GM21381 (cell line): ENCODE results near the gene GDF9.
"Not testable (repeated sequence)": the region's sequence is repeated elsewhere in the genome, so short reads cannot be mapped to it uniquely, and the experiment has no call there.

Source experiments
- ATAC-seq: cut with Tn5 transposase; IDR thresholded peaks from one replicate; pipeline ENCODE4 v1.9.1; 2021; ENCODE audit warnings: mild to moderate bottlenecking, moderate library complexity; ENCODE audit not compliant: unreplicated experiment

Gene GDF9

DNA sequence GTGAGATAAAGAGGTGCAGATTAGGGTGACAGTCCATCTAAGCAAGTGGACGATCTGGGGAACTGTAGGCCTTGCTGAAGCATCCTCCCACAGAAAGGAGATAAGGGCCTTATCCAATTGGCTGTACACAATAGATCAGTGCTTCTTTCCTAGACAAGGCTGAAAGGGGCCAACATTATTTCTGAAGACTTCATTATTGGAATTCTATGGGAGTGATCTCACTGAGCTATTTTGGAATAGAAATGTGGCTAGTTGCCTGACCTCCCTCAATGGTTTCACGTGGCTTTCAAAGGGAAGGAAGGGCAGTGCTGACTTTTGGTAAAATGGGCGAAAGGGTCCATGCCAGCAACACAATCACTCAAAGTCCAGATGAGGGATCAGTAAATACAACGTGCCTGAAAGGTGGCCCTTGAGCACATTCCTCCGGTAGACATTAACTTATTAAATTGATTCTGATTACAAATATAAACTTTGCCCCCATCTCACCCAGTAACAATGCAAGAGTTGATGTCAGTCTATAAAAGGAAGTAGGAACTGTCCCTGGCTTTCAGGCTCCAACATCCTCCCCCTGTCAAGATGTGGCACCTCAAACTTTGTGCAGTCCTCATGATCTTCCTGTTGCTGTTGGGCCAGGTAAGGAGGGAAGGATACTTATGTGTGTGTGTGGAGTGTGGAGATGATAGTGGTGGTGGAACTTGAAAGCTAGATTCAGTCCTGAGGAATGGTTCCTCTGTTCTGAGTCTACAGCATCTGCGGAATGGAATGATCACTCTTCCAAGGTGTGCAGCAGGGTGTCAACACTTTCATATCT is 7.1 kb upstream of the GDF9 start, which contains the start of gene LEAP2:
TSS of gene LEAP2 (plus strand) at position 550 of the 811 bp plus-strand sequence. CDS start at position 577, 27 bp downstream.
- no peak for ATAC-seq

DNA sequence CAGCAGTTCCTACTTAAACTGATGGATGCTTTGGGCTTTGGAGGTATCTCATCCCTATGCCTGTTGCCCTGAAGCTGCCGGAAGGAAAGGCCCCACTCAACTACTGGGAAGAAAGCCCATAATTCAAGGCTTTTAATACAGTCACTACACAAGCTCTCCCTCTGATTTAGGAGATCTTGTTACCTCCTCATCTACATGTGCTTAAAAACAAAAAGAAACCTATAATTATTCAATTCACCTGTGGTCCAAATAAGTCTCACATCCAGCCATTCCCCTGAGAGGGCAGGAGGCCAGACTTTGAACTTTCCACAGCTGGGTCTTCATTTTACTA is 6.5 kb upstream of the GDF9 start:
- no peak for ATAC-seq

DNA sequence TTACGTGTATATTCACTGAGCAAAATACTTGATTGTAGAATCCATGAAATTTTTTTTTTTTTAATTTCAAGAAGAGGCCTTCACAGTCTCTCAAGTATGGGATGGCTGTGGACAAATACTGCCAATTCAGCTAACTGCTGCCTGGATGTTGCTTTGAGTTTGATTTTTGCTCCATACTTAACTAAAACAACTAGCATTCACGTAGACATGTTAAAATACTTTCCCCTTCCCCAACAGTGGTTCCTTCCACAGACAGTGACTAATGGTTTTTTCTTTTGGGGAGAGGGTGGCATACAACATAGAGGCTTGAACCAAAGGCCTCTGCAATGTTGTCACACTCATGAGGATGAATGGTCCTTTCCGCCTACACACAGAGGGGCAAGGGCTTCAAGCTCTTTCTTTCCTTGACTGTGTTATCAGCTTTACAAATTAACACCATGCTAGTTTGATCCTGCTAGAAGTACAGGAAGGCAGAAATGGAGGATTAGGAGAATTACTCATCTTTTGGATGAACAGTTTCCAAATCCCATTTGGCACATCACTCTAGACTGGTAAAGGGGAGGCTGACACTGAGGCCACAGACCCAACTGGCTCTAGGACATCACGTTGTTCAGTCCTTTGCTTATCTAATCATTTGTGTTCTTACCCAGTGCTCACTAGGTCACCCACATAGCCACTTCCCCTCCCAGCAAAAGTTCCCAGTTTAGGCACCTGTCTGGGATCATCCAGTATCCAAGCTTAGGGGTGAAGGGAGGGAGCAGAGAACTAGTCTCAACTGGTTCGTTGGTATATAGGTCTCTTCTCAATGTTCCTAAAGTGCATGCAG is 5.4 kb upstream of the GDF9 start:
- ATAC-seq, result no peak

DNA sequence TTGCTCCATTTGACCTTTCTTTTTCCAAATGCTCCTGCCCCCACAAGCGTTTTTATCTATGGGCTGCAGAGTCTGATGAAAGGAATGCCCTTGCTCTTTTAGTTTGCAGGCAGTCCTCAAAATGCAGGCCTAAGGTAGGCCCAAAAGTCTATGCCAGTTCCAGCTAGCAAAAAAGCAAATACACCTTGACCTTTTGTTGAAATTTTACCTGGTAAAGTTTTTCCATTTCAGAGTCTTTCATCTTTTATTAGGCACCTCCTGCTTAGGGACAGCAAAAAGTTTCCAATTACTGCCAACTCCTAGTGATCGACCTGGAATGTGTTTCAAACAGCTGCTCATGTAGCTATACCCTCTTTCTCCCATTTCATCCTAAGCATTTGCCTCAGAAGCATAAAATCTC is 4.5 kb upstream of the GDF9 start:
- no peak for ATAC-seq

DNA sequence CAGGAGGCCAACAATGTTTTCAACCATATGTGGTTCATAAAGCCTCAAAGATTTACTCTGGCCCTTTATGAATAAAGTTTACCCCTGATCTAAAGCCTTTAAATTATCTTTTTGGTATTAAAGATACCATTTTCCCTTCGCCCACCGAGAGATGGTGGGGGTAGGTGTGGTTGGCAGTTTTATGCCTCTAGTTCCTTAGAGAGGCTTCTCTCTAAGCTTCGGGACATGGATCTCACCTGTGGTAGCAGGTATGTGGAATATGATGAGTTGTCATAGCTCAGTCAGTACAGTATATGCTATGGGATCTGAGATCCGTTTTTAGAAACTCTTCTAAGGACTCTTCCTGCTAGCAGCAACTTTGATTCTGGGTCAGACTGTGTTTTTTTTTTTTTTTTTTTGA is 2.5 kb upstream of the GDF9 start:
- no peak for ATAC-seq

DNA sequence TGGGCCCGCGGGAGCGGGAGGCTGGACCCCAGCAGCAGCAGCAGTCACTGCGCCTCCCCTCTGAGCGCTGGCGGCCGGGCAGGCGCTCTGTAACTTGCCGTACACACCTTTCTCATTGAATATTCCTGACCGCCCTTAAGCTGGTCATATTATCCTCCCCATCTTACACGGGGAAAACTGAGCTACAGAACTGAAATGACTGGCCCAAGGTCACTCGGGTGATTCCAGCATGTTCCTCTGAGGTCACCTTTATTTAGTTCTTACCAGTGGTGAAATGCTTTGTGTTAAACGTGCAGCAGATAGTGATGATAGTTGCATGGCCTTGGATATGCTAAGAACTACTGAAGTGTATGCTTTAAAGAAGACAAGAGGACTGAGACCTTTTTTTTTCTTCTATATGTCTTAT is 780 bp upstream of the GDF9 start:
- ATAC-seq, result peak; percentile 10

DNA sequence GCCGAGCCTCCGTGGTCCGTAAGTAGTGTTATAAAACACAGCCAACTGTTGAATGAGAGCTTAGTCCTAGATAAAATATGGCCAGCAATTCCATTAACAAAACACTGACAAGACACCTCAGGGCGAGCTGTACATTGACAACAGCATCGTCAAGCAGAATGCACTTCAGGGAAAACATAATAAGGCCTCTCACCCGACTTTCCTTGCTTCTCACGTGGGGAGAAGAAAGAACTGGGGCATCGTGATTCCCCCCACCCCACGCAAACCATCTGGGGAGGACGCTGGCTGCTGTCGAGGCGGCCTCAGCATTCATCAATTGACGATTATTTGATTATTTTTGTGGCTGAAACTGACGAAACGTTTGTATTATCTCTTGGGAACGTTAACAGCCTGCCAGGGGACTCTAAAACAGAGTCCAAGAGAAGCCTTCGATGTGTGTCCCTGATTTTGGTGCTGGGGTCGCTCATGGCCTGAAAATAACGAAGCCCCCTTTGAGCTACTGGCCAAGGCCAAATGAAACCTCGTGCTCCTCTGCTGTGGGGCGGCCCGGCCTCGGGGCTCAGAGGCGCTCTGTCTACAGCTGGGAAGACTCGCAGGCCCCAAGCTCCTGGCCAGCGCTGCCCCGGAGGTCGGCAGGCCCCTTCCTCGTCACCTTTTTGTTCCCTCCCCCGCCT is 464 bp downstream of the GDF9 start:
- ATAC-seq, result peak; percentile 26

DNA sequence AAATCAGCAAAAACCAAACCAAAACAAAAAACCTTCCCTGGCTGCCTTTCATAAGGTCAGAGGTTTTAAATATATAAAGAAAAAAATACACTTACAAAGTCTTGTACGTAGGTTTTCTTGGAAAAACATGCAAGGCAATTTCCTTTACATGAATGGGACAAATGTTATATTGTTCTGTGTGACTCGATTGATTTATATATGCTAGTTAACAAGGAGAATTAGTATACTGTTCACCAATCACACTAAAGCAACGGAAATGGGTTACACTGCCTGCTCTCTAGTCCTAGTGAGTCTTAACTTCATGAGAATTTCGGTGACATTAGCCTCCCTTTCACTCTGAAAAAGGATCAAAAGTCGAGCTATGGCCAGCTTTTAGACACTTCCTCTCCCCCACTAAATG is 5.5 kb downstream of the GDF9 start:
- ATAC-seq, result no peak

DNA sequence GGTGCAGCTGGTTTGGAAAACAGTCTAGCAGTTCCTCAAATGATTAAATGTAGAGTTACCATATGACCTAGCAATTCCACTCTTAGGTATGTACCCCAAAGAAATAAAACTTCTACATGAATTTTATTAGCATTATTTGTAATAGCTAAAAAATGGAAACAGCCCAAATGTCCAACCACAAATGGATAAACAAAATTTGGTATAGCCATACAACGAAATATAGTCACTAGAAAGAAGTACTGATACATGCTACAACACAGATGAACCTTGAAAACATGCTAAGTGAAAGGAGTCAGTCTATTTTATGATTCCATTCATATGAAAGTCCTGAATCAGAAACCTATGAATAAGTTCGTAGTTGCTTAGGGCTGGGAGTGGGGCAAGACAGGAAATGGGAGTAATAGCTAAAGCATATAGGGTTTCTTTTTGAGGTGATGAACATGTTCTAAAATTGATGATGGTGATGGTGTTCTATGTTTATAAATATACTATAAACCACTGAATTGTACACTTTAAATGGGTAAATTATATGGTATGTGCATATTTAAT is 6.3 kb downstream of the GDF9 start:
- ATAC-seq, result no peak

DNA sequence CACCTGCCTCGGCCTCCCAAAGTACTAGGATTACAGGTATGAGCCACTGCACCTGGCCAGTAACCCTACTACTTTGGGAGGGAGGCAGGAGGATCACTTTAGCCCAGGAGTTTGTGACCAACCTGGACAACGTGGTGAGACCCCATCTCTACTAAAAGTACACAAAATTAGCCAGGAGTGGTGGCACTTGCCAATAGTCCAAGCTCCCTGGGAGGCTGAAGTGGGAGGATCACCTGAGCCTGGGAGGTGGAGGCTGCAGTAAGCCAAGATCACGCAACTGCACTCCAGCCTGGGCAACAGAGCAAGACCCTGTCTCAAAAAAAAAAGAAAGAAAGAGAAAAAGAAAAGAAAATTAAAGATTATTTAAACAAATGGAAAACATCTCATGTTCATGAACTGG is 10.3 kb downstream of the GDF9 start:
- ATAC-seq, result no peak

DNA sequence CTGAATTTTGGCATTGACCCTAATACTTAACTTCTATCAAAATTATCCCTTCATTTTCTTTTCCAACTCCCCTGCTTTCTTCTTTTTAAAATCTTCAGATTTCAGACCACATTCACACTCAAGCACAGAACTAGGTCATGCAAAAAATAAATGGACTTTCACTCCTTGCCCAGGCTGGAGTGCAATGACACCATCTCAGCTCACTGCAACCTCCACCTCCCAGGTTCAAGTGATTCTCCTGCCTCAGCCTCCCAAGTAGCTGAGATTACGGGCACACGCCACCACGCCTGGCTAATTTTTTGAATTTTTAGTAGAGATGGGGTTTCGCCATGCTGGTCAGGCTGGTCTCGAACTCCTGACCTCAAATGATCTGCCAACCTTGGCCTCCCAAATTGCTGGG is 11.3 kb downstream of the GDF9 start:
- ATAC-seq, result not testable (repeated sequence)

DNA sequence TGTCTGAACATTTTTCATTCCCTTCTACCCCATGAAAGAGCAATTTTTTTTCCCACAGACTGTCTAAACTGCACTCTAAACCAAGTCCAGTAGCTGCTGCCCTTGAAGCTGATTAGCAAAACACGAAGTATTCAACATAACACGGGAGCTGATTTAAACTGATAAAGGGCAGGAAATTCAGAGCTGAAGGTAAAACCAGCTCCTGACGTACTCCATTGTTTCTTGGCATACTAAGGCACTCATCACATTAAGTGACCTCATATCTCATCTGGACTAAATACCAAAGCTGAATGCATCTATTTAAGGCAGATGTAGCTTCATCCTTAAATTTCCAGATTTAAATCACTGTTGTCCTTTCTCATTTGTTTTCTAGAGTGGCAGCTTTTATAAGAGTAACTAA is 12.0 kb downstream of the GDF9 start:
- no peak for ATAC-seq

DNA sequence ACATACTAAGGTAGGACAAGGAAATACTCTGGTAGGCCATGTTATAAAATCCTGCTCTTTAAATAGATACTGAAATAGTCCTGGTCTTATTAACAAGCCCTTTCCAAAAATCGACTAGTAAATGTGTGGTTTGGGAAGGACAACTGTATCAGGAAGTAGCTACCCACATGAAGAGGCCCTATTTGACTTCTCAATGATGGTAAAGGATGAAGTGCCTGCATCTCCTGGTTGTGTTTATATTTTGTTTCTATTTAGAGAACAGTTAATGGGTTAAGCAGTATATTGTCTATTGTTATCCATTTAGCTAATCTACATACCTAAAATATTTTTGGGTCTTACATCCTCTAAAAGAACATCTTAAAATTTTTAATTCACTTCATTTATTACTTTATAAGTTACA is 12.5 kb downstream of the GDF9 start:
- no peak for ATAC-seq

DNA sequence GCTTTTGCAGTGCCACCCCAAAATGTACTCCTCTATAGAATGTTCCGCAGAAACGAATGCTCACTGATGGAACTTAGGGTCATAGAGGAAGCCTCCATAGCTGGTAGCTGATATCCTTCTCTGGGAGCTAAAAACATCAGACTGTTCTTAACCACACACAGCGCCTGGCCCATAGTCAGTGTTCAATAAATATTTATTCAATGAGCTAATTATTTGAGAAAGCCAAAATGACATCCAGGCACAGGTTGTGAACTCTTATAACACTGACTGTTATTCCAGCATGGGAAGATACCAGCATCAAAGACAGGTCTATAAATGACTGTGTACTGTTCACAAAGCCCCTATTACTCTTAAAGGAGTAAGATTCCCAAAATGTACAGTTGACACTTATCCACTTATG is 12.9 kb downstream of the GDF9 start:
- no peak for ATAC-seq

DNA sequence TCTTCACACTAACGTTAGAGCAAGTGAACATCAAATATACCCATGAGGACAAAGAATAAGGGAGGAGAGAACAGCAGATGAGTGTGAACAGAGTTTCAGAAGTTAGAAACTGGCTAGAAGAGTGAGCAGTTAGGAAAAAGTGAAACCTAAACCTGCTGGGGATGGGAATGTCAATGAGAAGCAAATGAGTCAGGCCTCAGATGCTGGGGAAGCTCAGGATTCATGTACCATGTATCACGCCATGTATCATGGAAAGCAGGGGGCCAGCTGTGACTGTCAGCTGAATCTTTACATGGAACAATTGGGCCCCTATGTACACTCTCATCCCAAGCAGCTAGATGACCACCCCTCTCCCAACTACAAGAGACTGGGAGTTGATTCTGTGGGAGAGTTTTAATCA is 16.2 kb downstream of the GDF9 start:
- no peak for ATAC-seq

DNA sequence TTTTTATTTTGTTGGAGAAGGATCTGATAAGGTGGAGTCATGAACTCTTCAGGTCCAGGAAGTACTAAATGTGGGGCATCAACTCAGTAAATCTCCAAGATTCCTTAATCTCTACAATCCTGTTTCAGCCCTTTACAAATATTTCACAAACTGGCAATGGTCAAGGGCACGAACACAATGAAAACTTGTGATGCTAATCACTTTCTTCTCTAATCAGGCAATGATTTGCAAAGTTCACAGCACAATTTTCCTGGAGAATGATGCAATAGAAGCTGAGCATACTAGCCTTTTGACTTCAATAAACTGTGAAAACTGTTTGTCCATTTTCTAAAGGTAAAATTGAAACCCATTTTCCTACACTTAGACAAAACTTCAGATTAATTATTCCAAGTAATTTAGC is 16.9 kb downstream of the GDF9 start:
- ATAC-seq, result no peak

DNA sequence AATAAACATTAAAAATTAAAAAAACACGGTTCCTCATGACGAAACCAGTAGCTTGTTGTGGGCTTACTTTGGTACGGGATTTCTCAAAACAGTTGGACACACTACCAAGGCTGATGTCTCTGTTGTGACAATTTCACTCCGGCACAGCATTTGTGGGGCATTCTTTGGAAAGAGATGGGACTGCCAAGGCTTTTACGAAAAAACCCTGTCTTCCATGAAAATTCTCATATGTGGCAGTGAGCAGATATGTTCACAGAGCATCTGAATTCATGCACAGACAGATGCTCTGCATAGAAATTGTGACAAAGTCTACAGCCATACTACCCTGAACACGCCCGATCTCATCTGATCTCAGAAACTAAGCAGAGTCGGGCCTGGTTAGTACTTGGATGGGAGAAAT is 18.0 kb downstream of the GDF9 start:
- no peak for ATAC-seq

DNA sequence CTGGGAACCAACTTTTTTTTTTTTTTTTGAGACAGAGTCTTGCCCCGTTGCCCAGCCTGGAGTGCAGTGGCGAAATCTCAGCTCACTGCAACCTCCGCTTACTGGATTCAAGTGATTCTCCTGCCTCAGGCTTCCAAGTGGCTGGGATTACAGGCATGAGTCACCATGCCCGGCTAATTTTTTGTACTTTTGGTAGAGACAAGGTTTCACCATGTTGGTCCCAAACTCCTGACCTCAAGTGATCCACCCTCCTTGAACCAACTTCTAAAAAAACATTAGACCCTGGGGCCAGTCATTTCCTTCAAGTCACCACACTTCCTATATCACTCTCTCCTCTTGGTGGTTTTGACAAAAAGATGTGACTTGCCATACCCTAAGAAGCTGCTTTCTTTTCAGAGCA is 25.0 kb downstream of the GDF9 start:
- ATAC-seq, result no peak

DNA sequence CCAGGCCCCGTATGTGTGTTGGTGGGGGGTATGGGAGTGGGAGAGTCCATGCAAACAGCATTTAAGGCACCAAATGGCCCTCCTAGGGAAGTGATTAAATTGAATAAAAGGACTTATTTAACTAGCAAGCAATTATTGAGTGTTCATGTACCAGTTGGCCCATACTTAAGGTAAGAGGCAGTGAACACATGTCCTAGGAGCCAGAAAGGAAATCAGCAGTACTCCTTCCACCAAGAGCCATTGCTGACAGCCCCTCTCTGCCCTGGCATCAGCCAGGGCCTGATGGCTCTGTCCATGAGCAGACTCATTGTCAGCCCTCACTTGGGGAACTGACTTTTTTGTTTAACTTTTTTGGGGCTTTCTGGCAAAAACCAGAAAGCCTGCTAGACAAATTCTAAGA is 25.4 kb downstream of the GDF9 start:
- no peak for ATAC-seq

DNA sequence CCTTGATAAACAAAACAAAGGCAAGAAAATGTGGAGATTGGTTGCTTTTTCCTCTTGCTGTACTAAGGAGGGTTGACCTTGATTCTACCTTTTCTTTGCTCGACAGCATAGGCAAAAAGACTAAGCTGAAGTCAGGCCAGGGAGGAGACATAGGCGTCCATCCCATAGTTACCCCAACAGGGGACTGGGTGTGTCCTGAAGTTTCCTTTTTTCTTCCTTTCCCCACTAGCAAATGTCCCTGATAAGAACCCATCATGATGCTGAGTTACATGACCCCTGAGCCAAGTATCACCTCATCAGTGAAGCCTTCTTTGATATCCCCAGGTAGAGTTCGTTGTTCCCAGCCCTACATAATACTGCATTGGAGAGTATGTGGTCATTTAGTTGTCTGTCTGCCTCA is 26.0 kb downstream of the GDF9 start:
- no peak for ATAC-seq
